VCaP (cell line): ENCODE data around the gene THBS2.
"Not testable (repeated sequence)": the region's sequence is repeated elsewhere in the genome, so short reads cannot be mapped to it uniquely, and the experiment has no call there.

Experiments used
- H3K27ac ChIP-seq: fragments of 450-650 bp; 2 replicates; pipeline ENCODE4 v1.5.1; 2017
- TF ChIP-seq, protein P1 (sequence below): fragments of 450-650 bp; conservative IDR thresholded peaks from 2 replicates; pipeline ENCODE4 v1.5.1; 2017; ENCODE audit warnings: mild to moderate bottlenecking, moderate library complexity

THBS2 gene

DNA sequence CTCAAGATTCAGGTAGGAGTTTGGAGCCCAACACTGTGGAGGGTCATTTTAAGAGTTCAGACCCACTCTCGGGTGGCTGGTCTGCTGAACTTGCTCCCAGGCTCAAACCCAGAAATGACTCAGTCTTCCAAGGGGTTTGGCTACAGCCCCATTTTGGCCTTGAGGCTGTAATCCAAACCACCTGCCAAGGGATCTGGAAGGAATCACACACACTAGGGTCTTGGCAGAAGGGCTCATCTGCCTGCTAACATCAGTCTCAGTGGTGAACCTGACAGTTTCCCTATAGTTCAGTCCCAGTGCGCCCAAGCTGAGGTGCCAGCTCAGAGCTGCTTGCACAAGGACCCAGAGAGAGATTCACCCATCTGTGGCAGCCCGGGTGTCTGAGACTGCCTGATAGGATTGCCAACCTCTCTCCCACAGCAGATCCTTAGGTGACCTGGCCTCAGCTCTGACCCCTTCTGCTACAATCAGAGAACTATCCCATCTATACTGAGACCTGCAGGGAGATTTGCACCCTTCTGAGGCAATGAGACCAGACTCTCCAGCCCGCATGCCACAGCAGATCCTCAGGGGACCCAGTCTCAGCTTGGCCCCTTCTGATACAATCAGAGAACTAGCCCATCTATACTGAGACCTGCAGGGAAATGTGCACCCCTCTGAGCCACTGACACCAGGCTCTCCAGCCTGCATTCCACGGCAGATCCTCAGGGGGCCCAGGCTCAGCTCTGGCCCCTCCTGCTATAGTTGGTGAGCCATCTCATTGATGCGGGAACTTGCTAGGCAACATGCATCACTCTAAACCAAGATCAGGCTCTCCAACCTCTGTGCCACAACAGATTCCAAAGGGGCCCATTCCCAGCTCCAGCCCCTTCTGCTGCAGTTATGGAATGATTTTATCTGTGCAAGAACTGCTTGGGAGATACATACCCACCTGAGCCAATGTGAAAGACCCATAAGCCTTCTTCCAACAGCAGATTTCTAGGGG, 48.2 kb downstream of the THBS2 start:
- TF ChIP-seq, protein P1, sequence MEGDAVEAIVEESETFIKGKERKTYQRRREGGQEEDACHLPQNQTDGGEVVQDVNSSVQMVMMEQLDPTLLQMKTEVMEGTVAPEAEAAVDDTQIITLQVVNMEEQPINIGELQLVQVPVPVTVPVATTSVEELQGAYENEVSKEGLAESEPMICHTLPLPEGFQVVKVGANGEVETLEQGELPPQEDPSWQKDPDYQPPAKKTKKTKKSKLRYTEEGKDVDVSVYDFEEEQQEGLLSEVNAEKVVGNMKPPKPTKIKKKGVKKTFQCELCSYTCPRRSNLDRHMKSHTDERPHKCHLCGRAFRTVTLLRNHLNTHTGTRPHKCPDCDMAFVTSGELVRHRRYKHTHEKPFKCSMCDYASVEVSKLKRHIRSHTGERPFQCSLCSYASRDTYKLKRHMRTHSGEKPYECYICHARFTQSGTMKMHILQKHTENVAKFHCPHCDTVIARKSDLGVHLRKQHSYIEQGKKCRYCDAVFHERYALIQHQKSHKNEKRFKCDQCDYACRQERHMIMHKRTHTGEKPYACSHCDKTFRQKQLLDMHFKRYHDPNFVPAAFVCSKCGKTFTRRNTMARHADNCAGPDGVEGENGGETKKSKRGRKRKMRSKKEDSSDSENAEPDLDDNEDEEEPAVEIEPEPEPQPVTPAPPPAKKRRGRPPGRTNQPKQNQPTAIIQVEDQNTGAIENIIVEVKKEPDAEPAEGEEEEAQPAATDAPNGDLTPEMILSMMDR: no peak
- no peak overlapping the region for H3K27ac ChIP-seq

DNA sequence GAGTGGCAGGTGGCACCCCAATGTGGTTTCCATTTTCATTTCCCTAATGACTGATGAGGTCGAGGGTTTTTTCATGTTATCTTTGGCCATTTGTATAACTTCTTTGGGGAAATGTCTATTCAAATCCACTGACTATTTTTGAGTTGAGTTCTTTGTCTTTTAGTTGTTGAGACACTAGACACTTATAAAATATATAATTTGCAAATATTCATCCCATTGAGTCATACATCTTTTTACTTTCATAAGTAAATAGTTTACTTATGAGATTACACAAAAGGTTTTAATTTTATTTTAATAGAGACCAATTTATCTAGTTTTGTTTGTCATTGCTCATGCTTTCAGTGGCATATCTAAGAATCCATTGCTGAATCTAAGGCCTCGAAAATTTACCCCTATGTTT, 49.5 kb downstream of the THBS2 start:
- H3K27ac ChIP-seq: no peak overlapping the region
- TF ChIP-seq, protein P1: no peak

DNA sequence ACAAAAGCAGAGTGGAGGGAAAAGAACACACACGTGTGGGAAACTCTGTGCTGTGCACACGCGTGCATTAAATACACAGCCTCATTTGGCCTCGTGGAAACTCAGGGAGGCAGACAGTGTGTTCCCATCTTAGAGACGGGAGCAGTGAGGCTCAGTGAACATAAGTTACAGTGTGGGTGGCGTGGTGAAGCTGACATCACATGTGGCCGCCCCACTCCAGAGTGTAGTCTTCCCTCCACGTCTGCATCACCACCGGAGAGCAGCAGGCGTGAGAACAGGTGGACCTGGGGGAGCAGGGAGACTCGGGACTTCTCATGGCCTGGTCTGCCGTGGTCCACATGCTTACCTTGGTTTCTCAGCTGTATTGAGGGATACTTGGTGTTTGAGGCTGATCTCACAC, 51.7 kb downstream of the THBS2 start:
- TF ChIP-seq, protein P1: no peak
- no peak overlapping the region for H3K27ac ChIP-seq

DNA sequence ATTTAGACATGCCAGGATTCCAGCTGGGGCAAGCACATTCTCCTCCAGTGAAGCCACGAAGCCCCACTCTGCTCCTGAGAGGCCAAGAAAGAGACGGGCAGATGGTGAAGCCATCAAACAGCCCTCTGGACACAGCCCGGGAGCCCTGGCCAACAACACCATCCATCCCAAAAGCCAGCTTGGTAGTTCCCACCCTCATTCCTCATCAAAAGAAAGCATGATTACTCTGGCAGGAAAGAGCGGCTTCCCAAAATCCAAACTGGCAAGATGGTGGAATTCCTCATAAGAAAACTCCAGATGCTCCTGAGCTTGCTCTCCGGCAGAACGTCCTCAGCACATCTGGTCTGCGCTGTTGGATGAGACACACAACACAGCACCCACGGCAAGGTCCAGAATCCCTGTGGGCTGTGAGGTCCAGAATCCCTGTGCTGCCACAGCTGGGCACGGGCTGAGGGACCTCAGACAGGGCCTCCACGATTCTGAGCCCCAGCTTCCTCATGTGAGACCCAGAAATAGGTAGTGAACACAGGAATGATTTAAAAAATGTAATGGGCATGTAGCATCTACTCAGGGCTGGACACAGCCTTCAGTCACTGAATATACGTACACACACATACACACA, 52.6 kb downstream of the THBS2 start:
- TF ChIP-seq, protein P1: no peak
- no peak overlapping the region for H3K27ac ChIP-seq

DNA sequence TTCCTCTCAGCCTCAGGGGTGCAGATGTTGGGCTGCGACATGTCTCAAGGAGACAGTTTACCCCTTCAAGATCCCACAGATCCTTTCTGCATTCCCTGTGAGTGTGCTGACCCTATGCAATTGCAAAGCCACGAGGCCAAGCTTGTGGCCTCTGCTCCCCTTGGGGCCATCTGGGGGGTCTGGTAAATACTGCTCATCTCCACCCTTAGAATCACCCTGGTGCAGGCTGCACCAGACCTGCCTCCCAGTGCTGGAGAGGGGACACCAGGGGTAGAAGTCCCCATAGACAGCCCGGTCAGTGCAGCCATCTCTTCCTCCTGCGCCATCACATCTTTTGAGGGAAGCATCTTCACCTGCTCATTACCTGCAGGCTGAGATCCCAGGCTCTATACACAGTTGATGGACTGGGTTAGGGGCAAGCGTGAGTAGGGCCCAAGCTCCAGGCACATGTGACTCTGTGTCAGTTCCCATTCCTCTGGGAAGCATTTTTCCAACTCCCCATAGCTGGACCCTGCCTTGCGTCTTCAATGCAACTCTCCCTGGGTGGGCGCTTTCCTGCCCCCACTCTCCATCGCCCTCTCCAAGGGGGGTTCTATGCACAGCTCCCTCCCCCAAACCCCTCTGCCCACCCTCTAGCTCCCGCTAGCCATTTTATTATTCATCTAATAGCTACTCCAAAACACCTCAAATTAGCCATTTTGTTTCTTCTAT, 53.9 kb downstream of the THBS2 start:
- TF ChIP-seq, protein P1: no peak
- H3K27ac ChIP-seq: no peak overlapping the region

DNA sequence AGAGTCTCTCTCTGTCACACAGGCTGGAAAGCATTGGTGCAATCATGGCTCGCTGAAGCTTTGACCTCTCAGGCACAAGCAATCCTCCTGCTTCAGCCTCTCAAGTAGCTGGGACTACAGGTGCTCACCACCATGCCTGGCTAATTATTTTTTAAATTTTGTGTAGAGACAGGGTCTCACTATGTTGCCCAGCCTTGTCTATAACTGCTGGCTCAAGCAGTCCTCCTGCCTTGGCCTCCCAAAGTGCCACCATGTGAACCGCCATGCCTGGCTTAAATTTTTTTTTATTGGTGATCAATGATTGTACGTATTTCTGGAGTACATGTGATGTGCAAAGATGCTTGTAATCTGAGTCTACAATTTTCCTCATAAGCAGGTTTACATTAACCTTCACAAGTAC, 54.8 kb downstream of the THBS2 start:
- TF ChIP-seq, protein P1: no peak
- no peak overlapping the region for H3K27ac ChIP-seq

DNA sequence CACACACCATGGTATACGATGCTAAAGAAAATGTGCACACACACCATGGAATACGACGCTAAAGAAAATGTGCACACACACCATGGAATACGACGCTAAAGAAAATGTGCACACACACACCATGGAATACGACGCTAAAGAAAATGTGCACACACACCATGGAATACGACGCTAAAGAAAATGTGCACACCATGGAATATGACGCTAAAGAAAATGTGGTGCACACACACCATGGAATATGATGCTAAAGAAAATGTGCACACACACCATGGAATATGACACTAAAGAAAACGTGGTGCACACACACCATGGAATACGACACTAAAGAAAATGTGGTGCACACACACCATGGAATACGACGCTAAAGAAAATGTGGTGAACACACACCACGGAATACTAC, 55.7 kb downstream of the THBS2 start:
- H3K27ac ChIP-seq: not testable (repeated sequence)

DNA sequence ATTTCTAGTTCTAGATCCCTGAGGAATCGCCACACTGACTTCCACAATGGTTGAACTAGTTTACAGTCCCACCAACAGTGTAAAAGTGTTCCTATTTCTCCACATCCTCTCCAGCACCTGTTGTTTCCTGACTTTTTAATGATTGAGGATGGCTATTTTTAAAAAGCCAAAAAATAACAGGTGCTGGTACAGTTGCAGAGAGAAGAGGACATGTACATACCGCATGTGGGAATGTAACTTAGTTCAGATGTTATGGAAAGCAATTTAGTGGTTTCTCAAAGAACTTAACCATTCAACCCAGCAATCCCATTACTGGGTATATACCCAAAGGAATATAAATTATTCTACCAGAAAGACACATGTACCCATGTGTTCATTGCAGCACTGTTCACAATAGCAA, 57.4 kb downstream of the THBS2 start:
- H3K27ac ChIP-seq: not testable (repeated sequence)
